ENCODE results near the gene SLC6A13. TPM values are rescaled to one million over a fixed set of nuclear protein-coding genes. Genes with fewer than 3 reads are reported as not detected.

SLC6A13 gene
- total and polyA plus RNA-seq, 2 of the 13 experiments (the other 11 are each of a cell fraction or from before 2014, with no cell fraction given) = 0.05 to 0.15 TPM

DNA sequence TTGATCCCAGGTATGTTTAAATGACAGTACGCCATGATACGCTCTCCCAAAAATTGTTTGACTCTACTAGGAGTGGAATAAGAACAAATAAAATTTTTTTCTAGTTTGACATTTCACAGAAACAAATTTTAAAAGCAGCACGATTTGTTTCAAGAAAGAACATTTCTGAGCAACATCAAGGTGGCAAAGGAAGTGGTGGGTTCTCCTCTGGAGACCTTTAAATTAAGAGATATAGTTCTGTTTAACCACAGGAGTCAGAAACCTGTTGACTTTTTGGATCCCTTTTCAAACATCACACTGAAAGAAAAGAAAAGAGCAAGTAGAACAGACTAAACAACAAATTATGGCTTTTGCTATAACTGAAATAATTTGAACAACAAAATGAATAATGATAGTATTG lies 2.5 kb upstream of the SLC6A13 start:
- no peaks in the 10 kb centered on the region for H3K9me3 ChIP-seq (ENCODE audit: low read length)
- no peak overlapping the region for H3K9ac ChIP-seq (ENCODE audit: insufficient read depth, low read depth, low read length)
- 61% methylated on average over 3 of the region's 3 CpGs for WGBS (ENCODE audit: low lambda C conversion rate)
- no peak for DNase-seq (ENCODE audit: low spot score)
- in situ Hi-C loops (cut with HindIII; ENCODE audit: extremely low pct_ligation_motif_present, low pct_unique_long_range_greater_than_20kb) (no loop called here), intact Hi-C loops (cut with micrococcal nuclease; ENCODE audit: unreplicated experiment) (no loop called here)
- no peaks in the 10 kb centered on the region for H3K79me2 ChIP-seq (ENCODE audit: insufficient read depth, low read length)
- H3K36me3 ChIP-seq (replicated peaks in 1 of 2; ENCODE audit: control insufficient read depth in 1 of 2, insufficient read depth in 2 of 2, low read length in 2 of 2) = no peaks in the 10 kb centered on the region
- TF ChIP-seq, protein P1, sequence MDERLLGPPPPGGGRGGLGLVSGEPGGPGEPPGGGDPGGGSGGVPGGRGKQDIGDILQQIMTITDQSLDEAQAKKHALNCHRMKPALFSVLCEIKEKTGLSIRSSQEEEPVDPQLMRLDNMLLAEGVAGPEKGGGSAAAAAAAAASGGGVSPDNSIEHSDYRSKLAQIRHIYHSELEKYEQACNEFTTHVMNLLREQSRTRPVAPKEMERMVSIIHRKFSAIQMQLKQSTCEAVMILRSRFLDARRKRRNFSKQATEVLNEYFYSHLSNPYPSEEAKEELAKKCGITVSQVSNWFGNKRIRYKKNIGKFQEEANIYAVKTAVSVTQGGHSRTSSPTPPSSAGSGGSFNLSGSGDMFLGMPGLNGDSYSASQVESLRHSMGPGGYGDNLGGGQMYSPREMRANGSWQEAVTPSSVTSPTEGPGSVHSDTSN (CRISPR knock-in tag; IDR thresholded peaks at IDR 0.05) = no peak
- TF ChIP-seq, protein P2, sequence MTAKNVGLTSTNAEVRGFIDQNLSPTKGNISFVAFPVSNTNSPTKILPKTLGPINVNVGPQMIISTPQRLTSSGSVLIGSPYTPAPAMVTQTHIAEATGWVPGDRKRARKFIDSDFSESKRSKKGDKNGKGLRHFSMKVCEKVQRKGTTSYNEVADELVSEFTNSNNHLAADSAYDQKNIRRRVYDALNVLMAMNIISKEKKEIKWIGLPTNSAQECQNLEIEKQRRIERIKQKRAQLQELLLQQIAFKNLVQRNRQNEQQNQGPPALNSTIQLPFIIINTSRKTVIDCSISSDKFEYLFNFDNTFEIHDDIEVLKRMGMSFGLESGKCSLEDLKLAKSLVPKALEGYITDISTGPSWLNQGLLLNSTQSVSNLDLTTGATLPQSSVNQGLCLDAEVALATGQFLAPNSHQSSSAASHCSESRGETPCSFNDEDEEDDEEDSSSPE (CRISPR knock-in tag; IDR thresholded peaks at IDR 0.05) = no peak
- TF ChIP-seq JUND (CRISPR knock-in tag; IDR thresholded peaks at IDR 0.05) = no peak
- no peak for TF ChIP-seq BHLHE40 (IDR thresholded peaks at IDR 0.05; ENCODE audit: low read length)
- no peak for TF ChIP-seq HOXA7 (CRISPR knock-in tag; IDR thresholded peaks at IDR 0.05)
- no peak for TF ChIP-seq FOXK2 (IDR thresholded peaks at IDR 0.05)
- TF ChIP-seq RBFOX2 (IDR thresholded peaks at IDR 0.05; ENCODE audit: low read depth, low read length) = no peak
- TF ChIP-seq, protein P3, sequence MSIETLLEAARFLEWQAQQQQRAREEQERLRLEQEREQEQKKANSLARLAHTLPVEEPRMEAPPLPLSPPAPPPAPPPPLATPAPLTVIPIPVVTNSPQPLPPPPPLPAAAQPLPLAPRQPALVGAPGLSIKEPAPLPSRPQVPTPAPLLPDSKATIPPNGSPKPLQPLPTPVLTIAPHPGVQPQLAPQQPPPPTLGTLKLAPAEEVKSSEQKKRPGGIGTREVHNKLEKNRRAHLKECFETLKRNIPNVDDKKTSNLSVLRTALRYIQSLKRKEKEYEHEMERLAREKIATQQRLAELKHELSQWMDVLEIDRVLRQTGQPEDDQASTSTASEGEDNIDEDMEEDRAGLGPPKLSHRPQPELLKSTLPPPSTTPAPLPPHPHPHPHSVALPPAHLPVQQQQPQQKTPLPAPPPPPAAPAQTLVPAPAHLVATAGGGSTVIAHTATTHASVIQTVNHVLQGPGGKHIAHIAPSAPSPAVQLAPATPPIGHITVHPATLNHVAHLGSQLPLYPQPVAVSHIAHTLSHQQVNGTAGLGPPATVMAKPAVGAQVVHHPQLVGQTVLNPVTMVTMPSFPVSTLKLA (IDR thresholded peaks at IDR 0.05) = no peak
- TF ChIP-seq, protein P4, sequence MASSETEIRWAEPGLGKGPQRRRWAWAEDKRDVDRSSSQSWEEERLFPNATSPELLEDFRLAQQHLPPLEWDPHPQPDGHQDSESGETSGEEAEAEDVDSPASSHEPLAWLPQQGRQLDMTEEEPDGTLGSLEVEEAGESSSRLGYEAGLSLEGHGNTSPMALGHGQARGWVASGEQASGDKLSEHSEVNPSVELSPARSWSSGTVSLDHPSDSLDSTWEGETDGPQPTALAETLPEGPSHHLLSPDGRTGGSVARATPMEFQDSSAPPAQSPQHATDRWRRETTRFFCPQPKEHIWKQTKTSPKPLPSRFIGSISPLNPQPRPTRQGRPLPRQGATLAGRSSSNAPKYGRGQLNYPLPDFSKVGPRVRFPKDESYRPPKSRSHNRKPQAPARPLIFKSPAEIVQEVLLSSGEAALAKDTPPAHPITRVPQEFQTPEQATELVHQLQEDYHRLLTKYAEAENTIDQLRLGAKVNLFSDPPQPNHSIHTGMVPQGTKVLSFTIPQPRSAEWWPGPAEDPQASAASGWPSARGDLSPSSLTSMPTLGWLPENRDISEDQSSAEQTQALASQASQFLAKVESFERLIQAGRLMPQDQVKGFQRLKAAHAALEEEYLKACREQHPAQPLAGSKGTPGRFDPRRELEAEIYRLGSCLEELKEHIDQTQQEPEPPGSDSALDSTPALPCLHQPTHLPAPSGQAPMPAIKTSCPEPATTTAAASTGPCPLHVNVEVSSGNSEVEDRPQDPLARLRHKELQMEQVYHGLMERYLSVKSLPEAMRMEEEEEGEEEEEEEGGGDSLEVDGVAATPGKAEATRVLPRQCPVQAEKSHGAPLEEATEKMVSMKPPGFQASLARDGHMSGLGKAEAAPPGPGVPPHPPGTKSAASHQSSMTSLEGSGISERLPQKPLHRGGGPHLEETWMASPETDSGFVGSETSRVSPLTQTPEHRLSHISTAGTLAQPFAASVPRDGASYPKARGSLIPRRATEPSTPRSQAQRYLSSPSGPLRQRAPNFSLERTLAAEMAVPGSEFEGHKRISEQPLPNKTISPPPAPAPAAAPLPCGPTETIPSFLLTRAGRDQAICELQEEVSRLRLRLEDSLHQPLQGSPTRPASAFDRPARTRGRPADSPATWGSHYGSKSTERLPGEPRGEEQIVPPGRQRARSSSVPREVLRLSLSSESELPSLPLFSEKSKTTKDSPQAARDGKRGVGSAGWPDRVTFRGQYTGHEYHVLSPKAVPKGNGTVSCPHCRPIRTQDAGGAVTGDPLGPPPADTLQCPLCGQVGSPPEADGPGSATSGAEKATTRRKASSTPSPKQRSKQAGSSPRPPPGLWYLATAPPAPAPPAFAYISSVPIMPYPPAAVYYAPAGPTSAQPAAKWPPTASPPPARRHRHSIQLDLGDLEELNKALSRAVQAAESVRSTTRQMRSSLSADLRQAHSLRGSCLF (CRISPR knock-in tag; IDR thresholded peaks at IDR 0.05; ENCODE audit: borderline replicate concordance) = no peak
- no peak for TF ChIP-seq POGZ (CRISPR knock-in tag; IDR thresholded peaks at IDR 0.05)
- TF ChIP-seq PCBP2 (optimal IDR thresholded peaks at IDR 0.05; ENCODE audit: low read depth, low read length, poor library complexity, severe bottlenecking) = no peak
- no peak for FAIRE-seq
- no peaks in the 10 kb centered on the region for H4K20me1 ChIP-seq (ENCODE audit: insufficient read depth, low read length)
- ATAC-seq = no peak
- H3K4me1 ChIP-seq (ENCODE audit: insufficient read depth, low read length) = peaks cover 13% of the 10 kb centered on the region
- no peak overlapping the region for H2AFZ ChIP-seq (ENCODE audit: low read length)
- ChIA-PET CTCF (ENCODE audit: low intra/inter-chr PET ratio, low total read pairs) (no interaction called here), POLR2A (no interaction called here)
- no TSS peak for BruUV-seq (replicated peaks)
- H3K4me3 ChIP-seq (replicated peaks in 1 of 3; ENCODE audit: insufficient read depth in 1 of 3, low read depth in 2 of 3, low read length in 3 of 3) = no peak overlapping the region
- no peak overlapping the region for H3K27ac ChIP-seq (ENCODE audit: extremely low read length, insufficient read depth, low read length)
- no peak overlapping the region for H3K4me2 ChIP-seq (ENCODE audit: low read depth, low read length)
- H3K27me3 ChIP-seq (ENCODE audit: control insufficient read depth in 1 of 2, insufficient read depth in 2 of 2, low read length in 2 of 2) = no peaks in the 10 kb centered on the region; a peak in 1 of 5 replicates
